DND-41 (cell line): Measurements from ENCODE around the gene ZNF512.

Source experiments
- ATAC-seq: fragments of 200-7000 bp; cut with Tn5 transposase; 3 replicates; pipeline ENCODE4 v1.9.1; 2021; ENCODE audit warnings: low read depth; ENCODE audit not compliant: insufficient read depth
- DNase-seq: peaks from one replicate; pipeline ENCODE4 v3.0.0-alpha.2; 2020
- H2AFZ ChIP-seq: 2 replicates; pipeline ENCODE4 v1.6.0; 2012; ENCODE audit warnings: low read depth, low read length
- H3K27ac ChIP-seq: 2 replicates; pipeline ENCODE4 v1.5.1; 2012; ENCODE audit warnings: low read length, inconsistent platforms
- H3K27me3 ChIP-seq: fragments of 200-600 bp; sonication (generic); 2 replicates; pipeline ENCODE4 v1.6.0; 2012; ENCODE audit warnings: low read length, mild to moderate bottlenecking, inconsistent platforms; ENCODE audit not compliant: insufficient read depth, poor library complexity
- H3K36me3 ChIP-seq: 2 replicates; pipeline ENCODE4 v1.5.1; 2012; ENCODE audit warnings: low read length, inconsistent platforms; ENCODE audit not compliant: insufficient read depth
- H3K4me1 ChIP-seq: 2 replicates; pipeline ENCODE4 v1.5.1; 2012; ENCODE audit warnings: mild to moderate bottlenecking, low read length; ENCODE audit not compliant: insufficient read depth
- H3K4me2 ChIP-seq: 2 replicates; pipeline ENCODE4 v1.6.0; 2012; ENCODE audit warnings: mild to moderate bottlenecking, moderate library complexity, low read length, inconsistent platforms; ENCODE audit not compliant: insufficient read depth
- H3K4me3 ChIP-seq, 2 experiments: fragments of 200-600 bp in 1 of 2; shearing (Covaris generic) in 1 of 2; 2 replicates each; pipeline ENCODE4 v1.5.1; 2012 to 2016; ENCODE audit warnings: inconsistent platforms in 2 of 2, low read length in 2 of 2, mild to moderate bottlenecking in 2 of 2, low read depth in 1 of 2, moderate library complexity in 1 of 2
- H3K79me2 ChIP-seq: 2 replicates; pipeline ENCODE4 v1.6.0; 2012; ENCODE audit warnings: low read length, inconsistent platforms; ENCODE audit not compliant: insufficient read depth
- H3K9ac ChIP-seq: 2 replicates; pipeline ENCODE4 v1.6.0; 2012; ENCODE audit warnings: low read depth, mild to moderate bottlenecking, inconsistent platforms, low read length, moderate library complexity
- H3K9me3 ChIP-seq: 2 replicates; pipeline ENCODE4 v1.5.1; 2012; ENCODE audit warnings: low read length, moderate library complexity, mild to moderate bottlenecking, inconsistent platforms; ENCODE audit not compliant: insufficient read depth, severe bottlenecking
- H4K20me1 ChIP-seq: 2 replicates; pipeline ENCODE4 v1.6.0; 2012; ENCODE audit warnings: low read length; ENCODE audit not compliant: insufficient read depth
- CTCF ChIP-seq: IDR thresholded peaks from 2 replicates; pipeline ENCODE4 v1.5.1; 2012; ENCODE audit warnings: borderline replicate concordance, low read length, moderate library complexity, mild to moderate bottlenecking; ENCODE audit not compliant: poor library complexity, severe bottlenecking; ENCODE audit errors: extremely low read depth
- EZH2 ChIP-seq: IDR thresholded peaks from 3 replicates; pipeline ENCODE4 v1.6.1; 2012; ENCODE audit warnings: borderline replicate concordance, low read depth, mild to moderate bottlenecking, moderate library complexity, low read length, inconsistent platforms; ENCODE audit not compliant: severe bottlenecking

Gene ZNF512

GRCh38 chr2:27571681-27572080 lies 11.2 kb upstream of the ZNF512 start:
- DNase-seq (no peak), ATAC-seq (no peak)
- no peak overlapping the region for H3K9ac ChIP-seq
- no peaks in the 10 kb centered on the region for H3K4me1 ChIP-seq
- peaks cover 9% of the 10 kb centered on the region for H3K27me3 ChIP-seq
- H3K36me3 ChIP-seq, result no peaks in the 10 kb centered on the region
- H4K20me1 ChIP-seq, result no peaks in the 10 kb centered on the region
- no peak for TF ChIP-seq CTCF
- TF ChIP-seq EZH2, result no peak
- no peak overlapping the region for H3K27ac ChIP-seq
- H3K4me2 ChIP-seq, result no peak overlapping the region
- no peaks in the 10 kb centered on the region for H3K79me2 ChIP-seq
- H3K4me3 ChIP-seq, result no peak overlapping the region
- H2AFZ ChIP-seq, result no peak overlapping the region
- no peaks in the 10 kb centered on the region for H3K9me3 ChIP-seq

GRCh38 chr2:27572439-27572838 lies 10.4 kb upstream of the ZNF512 start:
- no peak for TF ChIP-seq CTCF
- no peak for TF ChIP-seq EZH2
- Histone ChIP-seq H3K36me3 (no peaks in the 10 kb centered on the region), H4K20me1 (no peaks in the 10 kb centered on the region), H3K4me3 (no peak overlapping the region), H3K27ac (no peak overlapping the region), H3K4me2 (no peak overlapping the region), H3K79me2 (no peaks in the 10 kb centered on the region), H3K9ac (no peak overlapping the region), H3K27me3 (peaks cover 7% of the 10 kb centered on the region), H3K4me1 (no peaks in the 10 kb centered on the region), H2AFZ (no peak overlapping the region), H3K9me3 (no peaks in the 10 kb centered on the region)
- ATAC-seq (no peak), DNase-seq (no peak)

GRCh38 chr2:27572998-27573429 lies 9.8 kb upstream of the ZNF512 start:
- Histone ChIP-seq H3K9ac (no peak overlapping the region), H3K27me3 (peaks cover 6% of the 10 kb centered on the region)
- TF ChIP-seq EZH2 (no peak), CTCF (no peak)

GRCh38 chr2:27573452-27573851 lies 9.4 kb upstream of the ZNF512 start:
- Histone ChIP-seq H2AFZ (no peak overlapping the region), H3K9me3 (no peaks in the 10 kb centered on the region), H3K36me3 (no peaks in the 10 kb centered on the region), H3K4me1 (no peaks in the 10 kb centered on the region), H3K4me2 (no peak overlapping the region), H3K4me3 (no peak overlapping the region), H3K27ac (no peak overlapping the region), H3K79me2 (no peaks in the 10 kb centered on the region), H3K27me3 (peaks cover 6% of the 10 kb centered on the region), H4K20me1 (no peaks in the 10 kb centered on the region), H3K9ac (no peak overlapping the region)
- TF ChIP-seq EZH2 (no peak), CTCF (no peak)
- peak; percentile 23 for DNase-seq
- peak; percentile 31; the same call in 1 of the 3 replicates for ATAC-seq

More at GRCh38 chr2:27572998-27573429, 9.8 kb upstream of the ZNF512 start:
- Histone ChIP-seq H2AFZ (no peak overlapping the region), H3K79me2 (no peaks in the 10 kb centered on the region), H3K27ac (no peak overlapping the region), H3K4me3 (no peak overlapping the region), H4K20me1 (no peaks in the 10 kb centered on the region), H3K9me3 (no peaks in the 10 kb centered on the region), H3K4me2 (no peak overlapping the region), H3K4me1 (no peaks in the 10 kb centered on the region), H3K36me3 (no peaks in the 10 kb centered on the region)
- ATAC-seq (no peak), DNase-seq (no peak)
